ENCODE results near the gene TRPC1.

DNA sequence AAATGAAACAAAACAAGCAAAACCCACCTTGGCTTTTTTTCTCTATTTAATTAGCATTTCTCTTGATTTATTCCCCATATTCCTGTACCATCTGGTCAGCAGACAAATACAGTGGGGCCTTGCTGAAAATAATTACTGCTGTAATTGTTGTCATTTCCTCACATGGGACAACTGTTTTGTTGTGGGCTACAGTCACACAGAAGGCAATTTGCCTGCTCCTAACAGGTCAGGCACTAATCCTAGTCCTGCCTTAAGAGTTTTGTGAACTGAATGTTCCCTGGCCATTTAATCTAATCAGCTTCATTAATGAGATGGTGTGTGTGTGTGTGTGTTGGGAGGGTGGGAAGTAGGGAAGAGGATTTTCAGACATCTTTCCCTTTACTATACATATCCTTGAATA, 11.6 kb downstream of the TRPC1 start:
- TF ChIP-seq, protein P1, sequence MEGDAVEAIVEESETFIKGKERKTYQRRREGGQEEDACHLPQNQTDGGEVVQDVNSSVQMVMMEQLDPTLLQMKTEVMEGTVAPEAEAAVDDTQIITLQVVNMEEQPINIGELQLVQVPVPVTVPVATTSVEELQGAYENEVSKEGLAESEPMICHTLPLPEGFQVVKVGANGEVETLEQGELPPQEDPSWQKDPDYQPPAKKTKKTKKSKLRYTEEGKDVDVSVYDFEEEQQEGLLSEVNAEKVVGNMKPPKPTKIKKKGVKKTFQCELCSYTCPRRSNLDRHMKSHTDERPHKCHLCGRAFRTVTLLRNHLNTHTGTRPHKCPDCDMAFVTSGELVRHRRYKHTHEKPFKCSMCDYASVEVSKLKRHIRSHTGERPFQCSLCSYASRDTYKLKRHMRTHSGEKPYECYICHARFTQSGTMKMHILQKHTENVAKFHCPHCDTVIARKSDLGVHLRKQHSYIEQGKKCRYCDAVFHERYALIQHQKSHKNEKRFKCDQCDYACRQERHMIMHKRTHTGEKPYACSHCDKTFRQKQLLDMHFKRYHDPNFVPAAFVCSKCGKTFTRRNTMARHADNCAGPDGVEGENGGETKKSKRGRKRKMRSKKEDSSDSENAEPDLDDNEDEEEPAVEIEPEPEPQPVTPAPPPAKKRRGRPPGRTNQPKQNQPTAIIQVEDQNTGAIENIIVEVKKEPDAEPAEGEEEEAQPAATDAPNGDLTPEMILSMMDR (IDR thresholded peaks at IDR 0.05; ENCODE audit: insufficient read depth, low read length, poor library complexity, severe bottlenecking) = no peak
- no peak for TF ChIP-seq EZH2phosphoT487 (conservative IDR thresholded peaks at IDR 0.05; ENCODE audit: low read length)
